ENCODE data around the gene AGFG1. TPM values are rescaled to one million over a fixed set of nuclear protein-coding genes. Genes with fewer than 3 reads are reported as not detected.
A peak's percentile ranks its signal among the peaks of the same experiment; 100 is the strongest.

The AGFG1 gene
- total RNA-seq, 6 donors from 2014 or later: 24.1 to 99.6 (median 71.2) TPM

DNA sequence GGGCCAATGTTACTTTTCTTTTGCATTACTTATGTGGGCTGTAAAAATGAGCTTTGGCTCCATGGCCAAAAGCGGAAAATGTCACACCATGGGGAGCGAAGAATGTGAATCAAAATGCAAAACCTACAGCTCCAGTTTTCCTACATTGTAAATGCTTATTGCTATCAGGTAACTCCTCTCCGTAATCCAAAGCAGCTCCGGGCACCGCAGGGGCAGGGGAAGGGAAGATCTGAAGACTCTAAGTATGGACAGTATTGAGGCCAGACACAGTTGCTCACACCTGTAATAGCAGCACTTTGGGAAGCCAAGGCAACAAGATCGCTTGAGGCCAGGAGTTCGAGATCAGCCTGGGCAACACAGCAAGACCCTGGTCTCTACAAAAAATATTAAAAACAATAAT, 7.1 kb upstream of the AGFG1 start:
- DNase-seq: no peak

DNA sequence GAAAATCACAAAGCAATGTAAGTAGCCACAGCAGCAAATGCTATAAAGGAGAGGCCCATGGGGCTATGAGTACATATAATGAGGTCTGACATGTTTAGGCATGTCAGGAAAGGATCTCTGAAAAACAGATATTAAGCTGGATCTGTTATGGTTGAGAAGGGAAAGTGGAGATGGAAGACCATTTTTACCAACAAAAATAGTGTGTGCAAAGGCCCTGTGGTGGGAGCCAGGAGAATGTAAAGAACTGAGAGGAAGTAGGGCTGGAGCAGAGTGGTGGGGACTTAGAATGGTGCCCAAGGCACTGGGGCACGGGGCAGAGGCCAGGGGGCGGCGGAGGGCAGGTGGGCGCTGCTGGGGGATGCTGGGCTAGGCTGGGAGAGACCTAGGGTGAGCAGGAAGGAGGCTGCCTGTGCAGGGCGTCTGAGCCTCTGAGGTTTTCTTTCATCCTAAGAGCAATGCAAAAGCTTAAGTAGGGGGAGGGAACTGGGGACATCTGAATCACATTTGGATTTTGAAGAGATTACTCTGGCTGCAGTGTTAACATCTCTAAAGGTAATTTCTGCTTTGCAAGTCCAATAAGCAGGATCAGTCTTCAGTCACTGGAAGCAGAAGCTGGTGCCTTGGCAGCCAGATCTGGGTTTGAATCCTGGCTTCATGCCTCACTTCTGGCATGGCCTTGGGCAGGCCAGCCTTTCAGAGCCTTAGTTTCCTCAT, 4.9 kb upstream of the AGFG1 start:
- Histone ChIP-seq H3K4me1 (peaks cover 3 to 10% (median 6%) of the 10 kb centered on the region in 4 donors), H3K9me3 (no peaks in the 10 kb centered on the region), H3K27ac (peak overlapping the region in 3 of 4 donors; percentile 16 to 50 (median 46)), H3K4me3 (no peak overlapping the region), H3K36me3 (no peaks in the 10 kb centered on the region), H3K27me3 (no peaks in the 10 kb centered on the region)
- WGBS, 2 donors: 88 to 89% methylated on average over 5 of the region's 5 CpGs
- ATAC-seq (ENCODE audit: low FRiP score in 2 of 2) (no peak), DNase-seq (peak in 1 of 2 donors; percentile 50)
- TF ChIP-seq EP300 (IDR thresholded peaks at IDR 0.05): no peak
- no peak for TF ChIP-seq POLR2A (IDR thresholded peaks at IDR 0.05)
- no peak for TF ChIP-seq POLR2AphosphoS5 (IDR thresholded peaks at IDR 0.05)
- TF ChIP-seq, protein P1, sequence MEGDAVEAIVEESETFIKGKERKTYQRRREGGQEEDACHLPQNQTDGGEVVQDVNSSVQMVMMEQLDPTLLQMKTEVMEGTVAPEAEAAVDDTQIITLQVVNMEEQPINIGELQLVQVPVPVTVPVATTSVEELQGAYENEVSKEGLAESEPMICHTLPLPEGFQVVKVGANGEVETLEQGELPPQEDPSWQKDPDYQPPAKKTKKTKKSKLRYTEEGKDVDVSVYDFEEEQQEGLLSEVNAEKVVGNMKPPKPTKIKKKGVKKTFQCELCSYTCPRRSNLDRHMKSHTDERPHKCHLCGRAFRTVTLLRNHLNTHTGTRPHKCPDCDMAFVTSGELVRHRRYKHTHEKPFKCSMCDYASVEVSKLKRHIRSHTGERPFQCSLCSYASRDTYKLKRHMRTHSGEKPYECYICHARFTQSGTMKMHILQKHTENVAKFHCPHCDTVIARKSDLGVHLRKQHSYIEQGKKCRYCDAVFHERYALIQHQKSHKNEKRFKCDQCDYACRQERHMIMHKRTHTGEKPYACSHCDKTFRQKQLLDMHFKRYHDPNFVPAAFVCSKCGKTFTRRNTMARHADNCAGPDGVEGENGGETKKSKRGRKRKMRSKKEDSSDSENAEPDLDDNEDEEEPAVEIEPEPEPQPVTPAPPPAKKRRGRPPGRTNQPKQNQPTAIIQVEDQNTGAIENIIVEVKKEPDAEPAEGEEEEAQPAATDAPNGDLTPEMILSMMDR (IDR thresholded peaks at IDR 0.05): no peak

More for the DNA sequence above, 7.1 kb upstream of the AGFG1 start:
- TF ChIP-seq POLR2AphosphoS5 (IDR thresholded peaks at IDR 0.05): no peak
- TF ChIP-seq, protein P1 (IDR thresholded peaks at IDR 0.05): no peak
- no peak for TF ChIP-seq EP300 (IDR thresholded peaks at IDR 0.05)
- no peak for TF ChIP-seq POLR2A (IDR thresholded peaks at IDR 0.05)
- Histone ChIP-seq H3K27me3 (no peaks in the 10 kb centered on the region), H3K9me3 (no peaks in the 10 kb centered on the region), H3K27ac (no peak overlapping the region), H3K36me3 (no peaks in the 10 kb centered on the region), H3K4me3 (no peak overlapping the region), H3K4me1 (peaks cover 0 to 6% (median 4%) of the 10 kb centered on the region in 4 donors)
- no peak for ATAC-seq (ENCODE audit: low FRiP score in 2 of 2)
- 89 to 90% methylated on average over 7 of the region's 7 CpGs for WGBS, 2 donors

DNA sequence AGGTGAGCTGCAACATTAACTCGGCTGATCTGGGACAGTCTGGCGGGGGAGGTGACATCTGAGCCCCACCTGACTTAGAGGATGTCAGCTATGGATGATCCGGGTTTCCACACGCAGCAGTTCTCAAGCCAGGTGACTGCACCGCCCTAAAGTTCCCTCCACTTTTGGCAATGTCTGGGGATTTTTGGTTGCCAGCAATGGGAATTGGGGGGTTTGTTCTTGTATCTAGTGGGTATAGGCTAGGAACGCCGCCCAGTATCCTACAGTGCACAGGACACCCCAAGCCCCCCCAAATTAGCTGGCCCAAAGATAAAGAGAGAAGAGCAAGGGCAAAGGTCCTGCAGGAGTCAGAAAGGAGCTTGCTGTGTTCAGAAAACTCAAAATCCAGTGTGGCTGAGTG, 544 bp upstream of the AGFG1 start:
- peaks cover 25 to 36% (median 32%) of the 10 kb centered on the region in 4 donors for H3K4me1 ChIP-seq
- peak overlapping the region in 1 of 4 donors; percentile 99 for H3K27ac ChIP-seq
- 86 to 92% methylated on average over 7 of the region's 7 CpGs for WGBS, 2 donors
- DNase-seq (no peak), ATAC-seq (ENCODE audit: low FRiP score in 2 of 2) (no peak)
- no peaks in the 10 kb centered on the region for H3K27me3 ChIP-seq
- TF ChIP-seq, protein P1 (IDR thresholded peaks at IDR 0.05): no peak
- TF ChIP-seq EP300 (IDR thresholded peaks at IDR 0.05) (no peak), POLR2AphosphoS5 (IDR thresholded peaks at IDR 0.05) (no peak), POLR2A (IDR thresholded peaks at IDR 0.05) (no peak)
- H3K9me3 ChIP-seq: no peaks in the 10 kb centered on the region
- peak overlapping the region in 1 of 4 donors; percentile 98 for H3K4me3 ChIP-seq
- H3K36me3 ChIP-seq: no peaks in the 10 kb centered on the region

DNA sequence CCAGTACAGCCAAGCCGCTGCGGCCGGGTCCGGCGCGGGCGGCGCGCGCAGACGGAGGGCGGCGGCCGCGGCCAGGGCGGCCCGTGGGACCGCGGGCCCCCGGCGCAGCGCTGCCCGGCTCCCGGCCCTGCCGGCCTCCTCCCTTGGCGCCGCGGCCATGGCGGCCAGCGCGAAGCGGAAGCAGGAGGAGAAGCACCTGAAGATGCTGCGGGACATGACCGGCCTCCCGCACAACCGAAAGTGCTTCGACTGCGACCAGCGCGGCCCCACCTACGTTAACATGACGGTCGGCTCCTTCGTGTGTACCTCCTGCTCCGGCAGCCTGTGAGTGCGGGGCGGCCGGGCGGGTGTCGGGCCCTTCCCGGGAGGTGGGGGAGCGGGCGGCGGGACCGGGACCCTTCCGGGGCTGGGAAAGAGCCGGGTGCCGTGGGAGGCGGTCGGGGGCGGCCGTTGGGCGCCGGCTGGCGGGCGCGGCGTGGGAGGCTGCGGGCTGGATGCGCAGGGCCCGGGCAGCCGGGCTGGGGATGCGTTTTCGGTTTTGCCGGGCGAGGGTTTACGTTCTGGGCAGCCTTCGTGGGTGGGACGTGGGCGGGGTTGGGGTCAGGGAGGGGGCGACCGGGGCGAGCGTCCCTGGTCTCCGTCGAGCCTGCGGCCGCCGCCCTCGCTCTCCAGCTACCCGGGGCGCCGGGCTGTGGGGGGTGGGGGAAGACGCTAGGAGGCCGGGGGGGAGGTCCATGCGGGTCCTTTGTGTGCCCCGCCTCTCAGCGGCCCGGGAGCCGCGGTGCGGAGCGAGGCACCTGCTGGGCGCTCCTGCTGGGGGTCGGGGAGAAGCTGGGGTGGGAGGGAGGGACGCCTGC, 537 bp downstream of the AGFG1 start:
- peak; percentile 63 to 90 for DNase-seq
- H3K36me3 ChIP-seq: no peaks in the 10 kb centered on the region
- peak overlapping the region; percentile 95 to 99 (median 96) for H3K27ac ChIP-seq
- ATAC-seq (ENCODE audit: low FRiP score in 2 of 2): peak; percentile 54 to 85
- H3K27me3 ChIP-seq: no peaks in the 10 kb centered on the region
- 1 to 2% methylated on average over 12 to 32 of the region's 106 CpGs for WGBS, 2 donors
- TF ChIP-seq, protein P1 (IDR thresholded peaks at IDR 0.05): no peak
- TF ChIP-seq EP300 (IDR thresholded peaks at IDR 0.05) (no peak), POLR2A (IDR thresholded peaks at IDR 0.05) (no peak), POLR2AphosphoS5 (IDR thresholded peaks at IDR 0.05) (no peak)
- no peaks in the 10 kb centered on the region for H3K9me3 ChIP-seq
- peak overlapping the region; percentile 95 to 99 (median 98) for H3K4me3 ChIP-seq
- peaks cover 25 to 41% (median 32%) of the 10 kb centered on the region in 4 donors for H3K4me1 ChIP-seq

Data from upper lobe of left lung (tissue), 6 donors.